GM19397 (cell line): ENCODE results near the gene SCAMP4.
"Not testable (repeated sequence)": the region's sequence is repeated elsewhere in the genome, so short reads cannot be mapped to it uniquely, and the experiment has no call there.

ENCODE experiments used
- ATAC-seq: cut with Tn5 transposase; IDR thresholded peaks from one replicate; pipeline ENCODE4 v1.9.1; 2021; ENCODE audit warnings: mild to moderate bottlenecking, moderate library complexity; ENCODE audit not compliant: unreplicated experiment

Gene SCAMP4

DNA sequence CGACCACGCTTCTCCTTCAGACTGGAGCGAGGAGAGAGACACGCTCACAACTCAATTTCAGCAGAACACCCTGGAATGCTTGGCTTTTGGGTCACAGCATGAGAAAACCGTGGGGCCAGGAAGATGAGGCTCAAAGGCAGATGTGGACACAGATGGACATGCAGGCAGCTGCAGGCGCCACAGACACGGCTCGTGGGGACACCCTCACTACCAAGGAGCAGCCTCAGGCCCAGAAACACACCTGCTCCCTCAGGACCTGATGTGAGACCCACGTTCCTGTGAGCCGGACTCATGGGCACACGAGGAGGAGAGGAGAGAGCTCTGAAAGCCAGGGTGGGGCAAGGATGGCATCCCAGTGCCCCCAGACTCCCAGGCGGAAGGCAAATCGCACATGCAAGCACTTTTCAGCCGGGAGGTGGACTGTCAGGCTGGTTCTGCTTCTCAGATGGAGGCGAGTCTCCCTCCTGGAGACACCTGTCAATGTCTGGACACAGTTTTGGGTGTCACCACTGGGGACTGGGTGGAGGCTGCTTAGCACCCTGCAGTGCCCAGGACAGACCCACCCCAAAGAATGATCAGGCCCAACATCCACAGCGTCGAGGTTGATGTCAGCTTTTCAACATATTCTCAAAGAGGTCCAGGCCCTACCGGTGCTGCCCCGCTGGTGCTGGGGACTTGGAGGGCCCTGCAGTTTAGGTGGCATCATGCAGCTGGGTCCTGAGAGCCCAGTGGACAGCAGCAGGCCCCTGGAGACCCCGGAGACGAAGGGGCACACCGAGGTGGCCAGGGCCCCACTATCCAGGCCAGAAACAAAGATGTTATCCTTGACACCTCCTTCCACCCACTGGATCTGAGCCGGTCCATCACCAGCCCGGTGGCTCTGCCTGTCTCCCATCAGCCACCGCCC, 22.2 kb upstream of the SCAMP4 start:
- ATAC-seq = no peak

GRCh38 chr19:1883784-1884183, 21.4 kb upstream of the SCAMP4 start:
- no peak for ATAC-seq

DNA sequence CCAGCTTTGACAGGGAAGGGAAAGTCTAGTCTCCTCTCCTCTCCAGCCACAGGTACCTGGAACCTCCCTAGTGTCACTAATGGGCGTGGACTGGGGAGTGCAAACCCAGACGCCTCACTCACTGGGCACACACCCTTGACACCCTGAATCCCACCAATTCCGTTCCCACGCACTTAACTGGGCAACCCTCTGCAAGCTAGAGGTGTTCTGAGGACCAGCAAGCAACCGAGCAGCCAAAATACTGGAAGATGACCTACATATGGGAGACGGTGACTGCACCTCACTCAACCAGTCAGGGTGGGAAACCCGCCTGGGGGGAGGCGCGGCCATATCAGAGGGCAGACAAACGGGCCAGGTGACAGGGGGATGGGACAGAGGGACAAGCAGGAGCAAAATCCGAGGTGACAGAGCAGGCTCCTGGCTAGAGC, 20.9 kb upstream of the SCAMP4 start:
- no peak for ATAC-seq

DNA sequence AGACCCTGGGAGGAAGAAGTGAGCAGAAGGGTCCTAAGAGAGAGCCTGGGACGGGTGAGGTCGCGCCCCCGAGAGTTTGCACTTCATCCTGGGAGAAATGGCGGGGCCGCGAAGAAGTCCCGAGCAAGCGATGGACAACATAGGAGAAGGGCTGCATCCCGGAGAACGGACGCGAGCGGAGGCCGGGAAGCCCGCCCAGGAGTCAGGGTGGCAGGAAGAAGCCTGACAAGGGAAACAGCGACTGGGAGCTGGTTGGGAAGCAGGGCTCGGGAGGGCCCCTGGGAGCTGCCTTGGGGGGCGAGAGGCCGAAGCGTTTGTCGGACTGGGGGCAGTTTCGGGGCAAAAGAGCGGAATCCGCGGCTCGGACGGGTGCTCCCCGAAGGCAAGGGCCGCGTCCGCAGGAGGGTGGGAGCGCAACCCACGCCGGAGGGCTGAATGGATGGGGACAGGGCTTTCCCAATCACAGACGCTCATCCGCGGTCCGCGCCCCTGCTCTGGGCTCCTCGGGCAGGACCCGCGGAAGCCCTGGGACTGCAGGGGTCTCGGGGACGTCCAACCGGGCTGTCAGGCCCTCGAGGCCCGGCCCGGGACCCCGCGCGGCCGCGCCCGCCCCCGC, 20.4 kb upstream of the SCAMP4 start:
- peak; percentile 30 for ATAC-seq

GRCh38 chr19:1885398-1886119, 19.6 kb upstream of the SCAMP4 start, which contains the start of gene ABHD17A:
Gene ABHD17A, minus strand, starts transcription at chr19:1885496. Its CDS starts 3,930 bp downstream, at chr19:1881566.
- peak; percentile 77 for ATAC-seq

DNA sequence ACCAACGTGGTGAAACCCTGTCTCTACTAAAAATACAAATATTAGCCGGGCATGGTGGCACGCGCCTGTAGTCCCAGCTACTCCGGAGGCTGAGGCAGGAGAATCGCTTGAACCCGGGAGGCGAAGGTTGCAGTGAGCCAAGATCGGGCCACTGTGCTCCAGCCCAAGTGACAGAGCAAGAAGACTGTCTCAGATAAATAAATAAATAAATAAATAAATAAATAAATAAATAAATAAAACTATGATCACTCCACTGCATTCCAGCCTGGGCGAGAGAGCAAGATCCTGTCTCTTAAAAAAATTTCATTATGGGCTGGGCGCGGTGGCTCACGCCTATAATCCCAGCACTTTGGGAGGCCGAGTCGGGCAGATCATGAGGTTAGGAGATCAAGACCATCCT, 18.8 kb upstream of the SCAMP4 start:
- ATAC-seq = not testable (repeated sequence)

DNA sequence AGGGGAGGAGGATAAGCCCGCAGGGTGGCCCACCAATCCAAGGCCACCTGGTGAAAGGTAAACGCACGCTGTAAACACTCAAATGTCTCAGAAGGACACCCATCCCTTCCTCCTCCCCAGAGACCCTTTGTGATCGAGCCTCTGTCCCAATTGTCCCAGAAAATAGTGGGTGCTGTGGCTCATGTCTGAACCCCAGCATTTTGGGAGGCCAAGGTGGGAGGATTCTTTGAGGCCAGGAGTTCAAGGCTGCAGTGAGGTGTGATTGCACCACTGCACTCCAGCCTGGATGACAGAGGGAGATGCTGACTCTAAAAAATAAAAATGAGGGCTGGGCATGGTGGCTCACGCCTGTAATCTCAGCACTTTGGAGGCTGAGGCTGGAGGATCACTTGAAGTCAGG, 16.8 kb upstream of the SCAMP4 start:
- ATAC-seq = no peak

DNA sequence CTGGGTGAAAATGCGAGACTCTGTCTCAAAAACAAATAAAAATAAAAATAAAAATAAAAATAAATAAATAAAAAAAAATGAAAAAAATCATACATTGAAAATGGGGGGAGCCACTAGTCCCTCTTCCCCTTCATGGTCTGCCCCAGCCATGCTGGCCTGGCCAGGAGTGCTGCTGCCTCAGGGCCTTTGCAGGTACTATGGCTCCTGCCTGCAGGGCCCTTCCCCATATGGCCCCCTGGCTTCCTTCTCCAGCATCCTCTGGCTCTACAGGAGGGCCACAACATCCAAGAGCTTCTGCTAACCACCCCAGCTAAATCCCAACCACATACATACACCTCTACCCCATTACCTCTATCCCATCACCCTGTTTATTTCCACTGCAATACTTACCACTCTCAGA, 15.3 kb upstream of the SCAMP4 start:
- no peak for ATAC-seq

GRCh38 chr19:1893791-1894190, 11.4 kb upstream of the SCAMP4 start:
- ATAC-seq = no peak

GRCh38 chr19:1896508-1896907, 8.7 kb upstream of the SCAMP4 start:
- no peak for ATAC-seq

- no peak for ATAC-seq
These were observed 3.2 kb upstream of the SCAMP4 start for GRCh38 chr19:1901940-1902404.

- ATAC-seq = no peak
These were observed 2.3 kb upstream of the SCAMP4 start for GRCh38 chr19:1902923-1903322.

- no peak for ATAC-seq
These were observed 414 bp upstream of the SCAMP4 start for GRCh38 chr19:1904860-1905109.

DNA sequence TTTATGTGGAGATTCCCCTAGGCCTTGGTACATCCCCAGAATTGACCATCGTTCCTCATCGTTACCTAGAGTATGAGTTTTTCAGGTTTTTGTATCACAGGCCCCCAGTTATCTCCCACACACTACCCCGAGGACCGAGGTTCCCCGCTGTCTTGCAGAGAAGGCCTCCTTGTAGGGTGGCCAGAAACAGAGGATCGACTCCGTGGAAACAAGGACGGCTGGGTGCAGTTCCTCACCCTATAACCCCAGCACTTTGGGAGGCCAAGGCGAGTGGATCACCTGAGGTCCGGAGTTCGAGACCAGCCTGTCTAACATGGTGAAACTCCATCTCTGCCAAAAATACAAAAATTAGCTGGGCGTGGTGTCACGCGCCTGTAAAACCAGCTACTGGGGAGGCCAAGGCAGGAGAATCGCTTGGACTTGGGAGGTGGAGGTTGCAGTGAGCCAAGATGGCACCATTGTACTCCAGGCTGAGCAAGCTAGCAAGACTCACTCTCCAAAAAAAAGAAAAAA, 720 bp downstream of the SCAMP4 start:
- ATAC-seq = no peak

DNA sequence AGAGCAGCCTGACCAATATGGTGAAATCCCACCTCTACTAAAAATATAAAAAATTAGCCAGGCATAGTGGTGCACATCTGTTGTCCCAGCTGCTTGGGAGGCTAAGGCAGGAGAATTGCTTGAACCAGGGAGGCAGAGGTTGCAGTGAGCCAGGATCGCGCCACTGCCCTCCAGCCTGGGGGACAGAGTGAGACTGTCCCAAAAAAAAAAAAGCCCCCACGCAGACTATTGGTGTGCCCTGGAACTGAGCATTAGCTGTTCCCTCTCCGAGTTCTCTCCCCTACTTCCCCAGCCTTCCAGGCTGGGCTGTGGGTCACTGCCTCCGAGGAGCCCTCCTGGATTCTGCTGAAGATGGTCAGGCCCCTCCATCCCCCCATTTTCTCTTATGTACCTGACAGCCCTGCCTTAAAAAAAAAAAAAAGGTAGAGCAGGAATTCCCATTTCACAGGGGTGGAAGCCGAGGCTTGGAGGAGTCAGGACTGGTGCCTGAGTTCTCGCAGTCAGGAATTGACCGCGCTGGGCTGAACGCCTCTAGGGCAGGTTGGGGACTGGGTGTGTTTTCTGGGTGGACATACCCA, 1.9 kb downstream of the SCAMP4 start:
- ATAC-seq = no peak

DNA sequence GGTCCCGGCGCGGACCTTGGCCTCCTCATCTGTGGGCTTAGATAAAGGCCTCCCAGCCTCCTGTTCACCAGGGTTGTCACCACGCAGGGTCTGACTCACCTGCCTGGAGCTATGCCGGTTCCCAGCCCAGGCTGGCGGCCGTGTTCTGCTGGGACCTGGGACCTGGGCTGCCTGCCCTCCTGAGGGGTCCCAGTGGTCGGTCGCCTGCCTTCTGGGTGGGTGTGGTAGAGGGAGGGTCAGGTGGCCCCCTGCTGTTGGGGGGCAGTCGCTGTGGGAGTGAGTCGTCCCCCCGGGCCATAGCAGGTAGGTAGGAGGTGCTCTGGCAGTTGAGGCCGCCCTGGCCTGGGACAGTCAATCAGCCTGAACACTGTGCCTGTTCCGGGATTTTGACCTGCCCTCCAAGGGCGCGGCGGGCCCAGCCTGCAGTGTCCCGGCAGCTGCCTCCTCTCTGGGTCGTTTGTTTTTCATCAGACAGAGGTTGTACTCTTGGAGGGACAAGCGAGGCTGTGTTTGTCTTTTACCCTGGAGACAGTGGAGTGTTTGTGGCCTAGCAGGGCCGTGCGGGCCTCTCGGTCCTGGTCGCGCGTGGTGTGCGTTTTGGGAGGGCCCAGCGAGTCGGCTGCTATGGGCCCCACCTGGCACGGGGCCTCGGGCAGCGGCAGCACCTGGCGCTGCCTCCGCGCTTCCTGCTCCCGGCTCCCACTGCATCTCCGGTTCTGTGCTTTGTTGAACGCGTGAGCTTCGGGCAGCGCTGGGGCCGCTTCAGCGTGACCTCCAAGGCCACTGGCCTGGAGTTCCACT, 2.6 kb downstream of the SCAMP4 start:
- no peak for ATAC-seq

- ATAC-seq = no peak
These were observed 3.1 kb downstream of the SCAMP4 start for GRCh38 chr19:1908364-1908678.

DNA sequence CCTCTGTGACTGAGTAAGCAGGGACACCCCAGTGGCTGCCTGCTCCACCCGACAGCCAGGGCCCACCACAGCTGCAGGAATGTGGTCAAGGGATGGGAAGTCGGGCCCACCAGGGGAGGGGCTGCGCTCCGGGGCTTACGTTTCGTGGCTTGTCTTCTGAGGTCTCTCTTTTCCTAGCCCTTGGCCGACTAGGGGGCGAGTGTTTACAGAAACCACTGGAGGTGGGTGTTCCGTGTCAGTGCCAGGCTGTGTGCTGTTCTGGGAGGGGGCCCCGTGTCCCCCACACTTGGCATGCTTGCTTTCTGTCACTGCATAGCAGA, 4.5 kb downstream of the SCAMP4 start:
- no peak for ATAC-seq

- no peak for ATAC-seq
These were observed 5.0 kb downstream of the SCAMP4 start for GRCh38 chr19:1910177-1910576.

- ATAC-seq = no peak
These were observed 5.9 kb downstream of the SCAMP4 start for GRCh38 chr19:1911098-1911497.

DNA sequence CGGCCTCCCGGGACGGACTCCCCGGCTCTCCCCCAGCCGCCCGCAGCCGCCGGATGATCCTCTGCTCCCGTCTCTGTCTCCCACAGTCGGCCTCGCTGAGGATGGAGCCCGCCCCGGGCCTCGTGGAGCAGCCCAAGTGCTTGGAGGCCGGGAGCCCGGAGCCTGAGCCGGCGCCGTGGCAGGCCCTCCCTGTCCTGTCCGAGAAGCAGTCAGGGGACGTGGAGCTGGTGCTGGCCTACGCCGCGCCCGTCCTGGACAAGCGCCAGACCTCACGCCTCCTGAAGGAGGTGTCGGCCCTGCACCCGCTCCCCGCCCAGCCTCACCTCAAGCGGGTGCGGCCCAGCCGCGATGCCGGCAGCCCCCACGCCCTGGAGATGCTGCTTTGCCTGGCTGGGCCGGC, 6.8 kb downstream of the SCAMP4 start:
- ATAC-seq = no peak
